Fibroblast of gingiva (primary cell): Measurements from ENCODE around the gene EIF4E1B.

Experiments used
- DNase-seq: peaks from one replicate; pipeline ENCODE4 v3.0.0-alpha.2; 2011; ENCODE audit warnings: low read depth

Gene EIF4E1B

GRCh38 chr5:176627582-176627981, 2.9 kb upstream of the EIF4E1B start:
- no peak for DNase-seq

DNA sequence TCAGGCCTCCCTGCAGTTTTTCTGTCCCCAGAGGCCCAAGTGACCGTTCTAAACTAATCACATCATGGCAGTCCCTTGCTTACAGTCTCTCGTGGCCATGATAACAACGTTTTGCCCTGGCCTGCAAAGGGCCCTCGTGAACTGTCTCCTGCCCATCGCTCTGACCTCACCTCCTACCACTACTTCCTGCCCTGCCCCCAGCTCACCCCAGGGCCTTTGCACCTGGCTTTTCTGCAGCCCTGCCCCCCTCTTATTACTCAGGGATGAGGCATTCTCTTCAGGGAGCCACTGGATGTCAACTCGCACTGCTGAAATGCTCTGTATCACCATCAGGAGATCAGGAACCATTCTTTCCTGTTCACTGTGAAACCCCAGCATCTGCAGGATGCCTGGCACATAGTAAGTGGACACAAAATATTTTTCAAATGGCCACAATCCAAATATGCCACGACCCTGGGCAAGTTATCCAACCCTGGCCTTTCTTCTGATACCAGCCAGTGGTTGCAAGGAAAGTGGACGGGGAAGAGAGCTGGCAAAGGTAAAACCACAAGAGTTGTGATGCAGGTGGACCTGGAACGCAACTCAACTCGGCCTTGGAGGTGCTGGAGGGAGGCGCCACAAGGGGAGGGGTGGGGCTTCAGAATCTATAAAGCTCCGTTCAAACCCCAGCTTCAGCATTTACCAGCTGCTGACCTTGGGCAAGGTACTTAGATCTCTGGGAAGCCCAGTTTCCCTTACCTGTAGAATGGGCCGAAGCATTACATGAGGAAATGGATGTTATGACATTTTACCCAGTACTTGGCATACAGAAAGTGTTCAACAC, 1.9 kb upstream of the EIF4E1B start:
- DNase-seq, result no peak

DNA sequence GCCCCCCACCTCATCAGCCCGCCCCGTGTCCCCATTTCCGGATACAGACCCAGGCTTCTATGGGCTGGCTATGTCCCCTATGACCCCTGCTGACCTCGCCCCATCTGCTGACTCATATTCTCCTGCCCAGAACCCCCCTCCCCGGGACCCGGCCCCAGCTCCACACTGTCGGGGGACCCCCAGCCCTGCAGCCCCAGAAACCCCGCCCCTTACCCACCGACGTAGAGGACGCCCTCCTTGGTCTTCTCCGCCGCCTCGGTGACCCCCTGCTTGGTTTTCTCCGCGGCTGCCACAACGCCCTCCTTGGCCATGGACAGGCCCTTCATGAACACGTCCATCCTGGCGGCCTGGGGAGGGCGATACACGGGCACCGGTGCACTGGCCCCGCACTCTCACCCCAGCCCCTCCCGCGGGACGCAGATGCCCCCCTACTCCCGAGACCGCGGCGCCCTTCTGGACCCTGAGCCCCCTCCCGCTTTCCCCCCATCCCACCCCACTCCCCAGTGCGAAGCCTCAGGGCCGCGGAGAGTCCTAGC, 1.1 kb upstream of the EIF4E1B start:
- DNase-seq, result no peak

DNA sequence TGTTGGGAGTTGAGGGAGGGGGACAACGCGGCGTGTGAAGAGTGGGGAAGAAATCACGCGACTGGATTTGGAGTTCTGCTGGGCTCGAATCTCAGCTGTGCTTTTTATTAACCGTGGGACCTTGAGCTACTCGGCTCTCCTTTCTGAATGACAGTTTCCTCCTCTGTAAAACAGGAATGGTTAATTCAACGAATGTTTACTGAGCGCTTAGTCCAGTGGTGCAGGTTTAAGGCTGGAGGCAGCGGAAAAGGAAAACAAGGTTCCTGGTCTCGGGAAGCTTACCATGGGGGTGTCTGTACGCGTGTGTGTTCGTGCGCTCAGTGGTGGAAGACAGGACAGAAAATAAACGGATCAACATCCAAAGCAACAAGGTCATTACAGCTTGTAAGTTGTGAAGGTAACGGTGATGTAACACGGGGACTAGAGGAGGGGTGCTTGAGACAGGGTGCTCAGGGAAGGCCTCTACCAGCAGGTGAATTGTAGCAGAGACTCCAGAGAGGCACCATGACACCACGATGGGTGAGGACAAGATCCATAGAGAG, 277 bp downstream of the EIF4E1B start:
- DNase-seq, result no peak

- no peak for DNase-seq
Observed at GRCh38 chr5:176631383-176632200, 1.1 kb downstream of the EIF4E1B start.

DNA sequence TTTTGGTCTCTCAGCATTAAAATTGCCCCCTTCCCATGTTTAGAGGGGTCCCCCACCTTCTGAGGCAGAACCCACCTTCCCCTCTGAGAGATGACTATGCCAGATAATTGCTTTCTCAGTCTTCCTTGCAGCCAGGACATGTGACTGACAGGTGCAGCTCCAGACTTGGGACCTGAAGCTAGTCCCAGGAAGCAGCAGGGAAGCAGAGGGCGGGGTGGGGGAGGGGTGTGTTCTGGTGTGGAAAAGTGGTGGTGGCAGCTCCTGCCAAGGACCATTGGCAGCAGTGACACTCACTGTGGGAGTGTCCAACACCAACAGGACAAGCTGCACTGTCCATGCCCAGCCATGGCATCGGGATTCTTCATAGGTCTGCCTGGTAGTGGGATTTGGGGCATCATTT, 2.3 kb downstream of the EIF4E1B start:
- DNase-seq, result no peak

DNA sequence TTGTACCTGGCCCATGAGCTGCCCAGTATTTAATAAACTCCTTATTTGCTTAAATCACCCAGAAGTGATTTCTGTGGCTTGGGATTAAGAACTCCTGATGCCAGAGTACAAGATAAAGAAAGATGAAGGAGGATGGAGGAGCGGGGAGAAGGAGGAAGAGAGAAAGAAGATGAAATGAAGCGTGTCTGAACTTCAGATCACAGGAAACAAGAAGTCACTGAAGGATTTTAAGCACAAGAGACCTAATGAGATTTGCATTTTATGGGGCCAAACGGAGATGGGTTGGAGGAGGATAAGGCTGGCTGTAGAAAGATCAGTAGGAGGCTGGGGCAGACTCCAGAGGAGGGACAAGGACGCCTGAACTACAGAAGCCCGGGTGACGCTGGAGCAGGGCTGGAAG, 3.1 kb downstream of the EIF4E1B start:
- no peak for DNase-seq

DNA sequence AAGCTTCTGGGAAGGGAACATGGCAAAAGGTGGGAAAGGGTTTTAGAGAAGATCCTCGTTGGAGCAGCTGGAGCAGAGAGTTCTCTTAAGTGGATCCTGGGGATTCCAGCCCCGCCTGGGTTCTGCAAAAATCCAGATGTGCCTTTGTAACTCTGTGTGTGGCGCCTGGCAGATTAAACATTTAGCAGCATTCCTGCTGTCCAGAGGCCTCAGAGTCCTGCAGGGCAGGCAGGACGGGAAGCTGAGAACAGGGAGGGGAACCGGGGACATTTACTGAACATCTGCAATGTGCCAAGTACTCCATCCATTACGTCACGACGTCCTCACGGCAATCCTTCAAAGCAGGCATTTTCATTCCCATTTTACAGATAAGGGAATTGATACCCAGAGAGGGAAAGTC, 6.0 kb downstream of the EIF4E1B start:
- DNase-seq, result peak; percentile 68

DNA sequence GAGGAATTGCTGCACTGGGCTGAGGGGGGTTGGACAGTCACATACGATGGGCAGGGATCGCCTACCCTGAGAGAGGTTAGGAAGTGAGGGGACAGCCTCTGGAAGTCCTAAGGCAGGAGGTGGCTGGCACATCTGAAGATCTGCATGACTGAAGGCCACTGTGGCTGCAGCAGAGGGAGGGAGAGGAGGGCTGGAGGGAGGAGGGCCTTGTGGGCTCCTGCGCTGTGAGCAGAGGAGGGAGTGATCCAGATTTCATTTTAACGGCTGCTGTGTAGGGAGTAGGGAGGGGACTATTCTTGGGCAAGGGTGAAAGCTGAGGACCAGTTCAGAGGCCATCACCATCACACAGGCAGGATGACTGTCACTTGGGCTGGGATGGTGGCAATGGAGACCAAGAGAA, 7.1 kb downstream of the EIF4E1B start:
- DNase-seq, result no peak

GRCh38 chr5:176638437-176638836, 8.0 kb downstream of the EIF4E1B start:
- DNase-seq, result no peak

- no peak for DNase-seq
Observed at GRCh38 chr5:176639208-176639607, 8.7 kb downstream of the EIF4E1B start.

DNA sequence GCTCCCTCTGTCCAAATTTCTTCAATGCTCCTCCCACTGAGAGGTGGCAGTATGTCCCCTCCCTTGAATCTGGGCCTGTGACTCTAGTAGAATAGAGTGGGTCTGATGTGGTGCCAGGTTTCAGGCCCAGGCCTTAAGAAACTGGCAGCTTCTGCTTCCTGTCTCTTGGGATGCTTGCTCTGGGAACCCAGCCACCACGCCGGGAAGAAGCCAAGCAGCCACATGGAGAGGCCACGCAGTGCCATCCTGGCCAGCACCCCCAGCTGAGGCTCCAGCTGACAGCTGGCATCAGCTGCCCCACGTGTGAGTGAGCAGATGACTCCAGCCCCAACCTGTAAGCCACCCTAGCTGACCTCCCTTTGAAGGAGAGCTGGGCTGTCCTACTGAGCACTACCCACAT, 9.5 kb downstream of the EIF4E1B start:
- DNase-seq, result peak; percentile 94

DNA sequence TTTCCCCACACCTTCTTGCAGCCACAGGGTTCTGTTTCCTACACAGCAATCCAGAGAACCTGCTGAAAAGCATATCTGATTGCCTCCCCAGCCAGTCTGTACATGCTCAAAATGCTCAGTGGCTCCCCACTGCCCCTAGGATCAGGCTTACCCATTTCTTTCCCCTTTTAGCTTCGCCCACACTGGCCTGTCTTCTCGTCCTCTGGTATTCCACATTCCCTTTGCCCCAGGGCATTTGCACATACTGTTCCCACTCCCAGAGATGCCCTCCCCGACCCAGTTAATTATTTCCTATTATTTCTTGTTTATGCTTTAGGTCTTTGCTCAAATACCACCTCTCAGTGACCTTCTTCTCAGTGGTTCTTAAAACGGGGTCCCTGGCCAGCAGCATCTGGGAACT, 10.1 kb downstream of the EIF4E1B start:
- no peak for DNase-seq

DNA sequence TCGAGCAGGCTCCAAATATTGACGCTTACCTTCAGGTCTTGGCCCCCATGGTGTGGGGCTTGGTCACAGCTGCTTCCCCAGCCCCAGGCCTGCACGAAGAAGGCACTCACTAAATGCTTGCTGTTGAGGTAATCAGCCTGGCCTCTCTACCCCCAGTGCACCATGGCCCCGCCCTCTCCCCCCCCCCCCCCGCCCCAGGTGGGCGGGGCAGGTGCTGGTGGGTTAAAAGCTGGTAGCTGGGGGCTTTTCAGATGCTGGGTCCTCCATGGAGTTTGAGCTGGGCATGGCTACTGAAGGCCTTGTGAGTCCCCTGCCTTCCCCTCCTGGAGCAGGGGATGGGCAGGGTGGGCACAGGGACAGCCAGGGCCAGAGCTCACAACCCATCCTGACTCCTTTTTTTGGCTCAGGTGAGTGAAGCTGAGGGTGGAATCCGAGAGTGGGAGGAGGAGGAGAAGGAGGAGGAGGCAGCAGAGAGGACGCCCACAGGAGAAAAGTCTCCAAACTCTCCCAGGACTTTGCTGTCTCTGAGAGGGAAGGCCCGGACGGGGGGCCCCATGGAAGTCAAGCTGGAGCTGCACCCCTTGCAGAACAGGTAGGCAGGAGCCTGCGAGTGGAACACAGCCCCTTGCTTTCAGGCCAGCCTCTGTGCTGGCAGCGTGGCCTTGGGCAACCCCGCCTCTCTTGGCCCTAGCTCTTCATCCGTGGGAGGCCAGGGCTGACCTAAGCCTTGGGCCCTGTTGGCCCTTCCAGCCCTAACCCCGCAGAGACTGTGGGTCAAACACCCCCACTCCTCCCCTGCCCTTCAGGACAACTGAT, 12.4 kb downstream of the EIF4E1B start:
- DNase-seq, result no peak

DNA sequence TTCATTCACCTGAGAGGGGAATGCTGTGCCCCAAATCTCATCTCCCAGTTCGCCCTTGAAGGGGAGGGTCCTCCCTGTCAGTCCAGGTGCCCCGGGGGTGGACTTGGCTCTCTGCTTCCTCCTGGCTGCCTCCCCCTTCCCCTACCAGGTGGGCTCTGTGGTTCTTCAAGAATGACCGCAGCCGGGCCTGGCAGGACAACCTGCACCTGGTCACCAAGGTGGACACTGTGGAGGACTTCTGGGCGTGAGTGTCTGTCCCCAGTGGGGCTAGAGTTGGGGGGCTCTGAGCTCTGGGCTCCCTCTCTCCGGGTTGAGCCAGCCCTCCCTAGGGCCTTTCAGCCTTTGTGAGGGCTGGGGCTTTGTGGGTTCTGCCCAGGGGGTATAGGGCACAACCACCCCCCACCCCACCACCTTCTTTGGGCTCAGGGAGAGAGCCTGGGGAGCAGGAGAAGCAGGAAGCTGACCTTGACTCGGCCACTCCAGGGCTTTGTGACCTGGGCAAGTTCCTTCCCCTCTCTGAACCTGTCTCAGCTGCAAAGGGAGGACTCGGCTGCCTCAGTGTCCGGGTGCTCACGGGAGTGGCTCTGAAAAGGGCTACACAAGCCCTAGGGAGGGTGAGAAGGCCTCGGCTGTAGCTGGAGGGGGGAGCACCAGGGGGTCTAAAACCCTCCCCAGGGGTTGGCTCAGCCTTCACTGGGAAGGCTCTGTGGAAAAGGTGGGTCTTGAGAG, 13.2 kb downstream of the EIF4E1B start:
- no peak for DNase-seq

- DNase-seq, result no peak
Observed at GRCh38 chr5:176644294-176644693, 13.8 kb downstream of the EIF4E1B start.

DNA sequence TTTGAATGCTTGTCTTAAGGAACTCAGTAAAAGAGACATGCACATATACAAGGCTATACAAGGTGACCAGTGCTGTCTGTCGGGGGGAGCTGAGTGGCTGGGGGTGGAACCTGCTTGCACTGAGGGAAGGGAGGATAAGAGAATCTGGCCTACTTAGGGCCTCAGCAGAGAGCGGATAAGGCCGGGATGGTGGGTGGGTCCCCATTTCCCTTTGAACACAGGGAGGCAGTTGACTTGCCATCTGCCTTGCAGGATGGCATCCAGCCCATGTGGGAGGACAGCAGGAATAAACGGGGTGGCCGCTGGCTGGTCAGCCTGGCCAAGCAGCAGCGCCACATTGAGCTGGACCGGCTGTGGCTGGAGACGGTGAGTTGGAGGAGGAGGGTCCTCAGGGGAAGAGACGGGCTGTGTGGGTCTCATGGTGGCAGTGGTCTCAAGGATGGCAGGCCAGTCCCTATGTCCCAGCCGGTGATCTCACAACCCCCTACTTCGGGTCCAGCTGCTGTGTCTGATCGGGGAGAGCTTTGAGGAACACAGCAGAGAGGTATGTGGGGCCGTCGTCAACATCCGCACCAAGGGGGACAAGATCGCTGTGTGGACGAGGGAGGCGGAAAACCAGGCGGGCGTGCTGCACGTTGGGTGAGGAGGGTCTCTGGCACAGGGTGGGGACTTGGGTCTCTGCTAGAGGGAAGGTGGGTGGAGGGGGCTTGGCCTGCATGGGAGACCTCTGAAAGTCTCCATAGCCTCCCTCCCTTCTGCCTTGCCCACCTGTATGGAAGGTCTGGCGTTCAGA, 14.6 kb downstream of the EIF4E1B start:
- DNase-seq, result no peak

- DNase-seq, result no peak
Observed at GRCh38 chr5:176646049-176646706, 15.7 kb downstream of the EIF4E1B start.

- DNase-seq, result no peak
Observed at GRCh38 chr5:176646707-176647029, 16.2 kb downstream of the EIF4E1B start.
